ENCODE measurements around the gene TERT. TPM values are rescaled to one million over a fixed set of nuclear protein-coding genes. Genes with fewer than 3 reads are reported as not detected.

Gene TERT
- total and polyA plus RNA-seq, 10 of the 15 experiments (the other 5 are each of a cell fraction or from before 2014, with no cell fraction given) = 0.08 to 21.5 (median 5.0) TPM

- TF ChIP-seq ZNF24 (IDR thresholded peaks at IDR 0.05) = no peak
Measured at GRCh38 chr5:1214936-1215220, 80.0 kb downstream of the TERT start (continued).

- Histone ChIP-seq H3K27me3 (replicated peaks in 1 of 2; ENCODE audit: control insufficient read depth in 2 of 2, insufficient read depth in 2 of 2, low read length in 1 of 2) (no peaks in the 10 kb centered on the region; a peak in 1 of 4 replicates), H2AFZ (ENCODE audit: control insufficient read depth, low read depth, low read length) (no peak overlapping the region), H3K36me3 (ENCODE audit: control insufficient read depth in 2 of 2, insufficient read depth in 2 of 2, low read length in 1 of 2) (no peaks in the 10 kb centered on the region), H3K27ac (ENCODE audit: control insufficient read depth, insufficient read depth) (no peak overlapping the region), H3K4me3 (no peak overlapping the region), H3K4me2 (ENCODE audit: control insufficient read depth, insufficient read depth) (no peak overlapping the region), H4K20me1 (ENCODE audit: control insufficient read depth, insufficient read depth) (no peaks in the 10 kb centered on the region), H3K9ac (ENCODE audit: control insufficient read depth, insufficient read depth, low read length) (no peak overlapping the region), H3K9me3 (replicated peaks; ENCODE audit: control insufficient read depth, insufficient read depth, low read length) (no peaks in the 10 kb centered on the region; the same call in 2 of the 3 replicates), H3K4me1 (ENCODE audit: control insufficient read depth, insufficient read depth, low read length) (no peaks in the 10 kb centered on the region), H3K79me2 (ENCODE audit: control insufficient read depth, insufficient read depth, low read length) (no peaks in the 10 kb centered on the region)
- ChIA-PET SMC1A (ENCODE audit: uncharacterized antibody, unreplicated experiment) (no interaction called here), CTCF (no interaction called here), POLR2A (no interaction called here), RAD21 (ENCODE audit: unreplicated experiment) (no interaction called here)
- FAIRE-seq = no peak
- 13% methylated on average over 10 of the region's 22 CpGs for WGBS (ENCODE audit: insufficient coverage, insufficient replicate concordance, low lambda C conversion rate, missing lambda C conversion rate)
- in situ Hi-C loops (cut with MboI) = no loop called here
- no peak for ATAC-seq
- DNase-seq (ENCODE audit: low read depth, low spot score) = no peak
- intact Hi-C loops (cut with micrococcal nuclease; ENCODE audit: unreplicated experiment) = no loop called here
- no TSS peak for BruUV-seq (replicated peaks)
- TF ChIP-seq EGR1 (IDR thresholded peaks at IDR 0.05; ENCODE audit: borderline replicate concordance in 1 of 2, low read depth in 2 of 2, low read length in 2 of 2) (no peak), HDAC6 (IDR thresholded peaks at IDR 0.05; ENCODE audit: unreplicated experiment) (no peak), CEBPB (IDR thresholded peaks at IDR 0.05; ENCODE audit: borderline replicate concordance in 1 of 2, low read depth in 2 of 2, low read length in 2 of 2) (no peak), ZBTB11 (CRISPR knock-in tag; IDR thresholded peaks at IDR 0.05) (no peak), NFYA (IDR thresholded peaks at IDR 0.05; ENCODE audit: borderline replicate concordance, low read depth, low read length) (no peak), HDAC2 (IDR thresholded peaks at IDR 0.05) (no peak), SREBF2 (IDR thresholded peaks at IDR 0.05; ENCODE audit: low read length) (no peak), FOS (IDR thresholded peaks at IDR 0.05; ENCODE audit: borderline replicate concordance, extremely low read depth, insufficient read length) (no peak), MTA3 (IDR thresholded peaks at IDR 0.05; ENCODE audit: borderline replicate concordance, low read length) (no peak), ZNF24 (IDR thresholded peaks at IDR 0.05) (no peak), TAF1 (IDR thresholded peaks at IDR 0.05; ENCODE audit: borderline replicate concordance, low read depth, low read length) (no peak), IRF3 (IDR thresholded peaks at IDR 0.05) (no peak)
Measured at GRCh38 chr5:1214163-1214935, 80.5 kb downstream of the TERT start.
